H9 (cell line): ENCODE results near the gene DCAF6. TPM values are rescaled to one million over a fixed set of nuclear protein-coding genes. Genes with fewer than 3 reads are reported as not detected.

ENCODE experiments used
- DNase-seq: peaks from one replicate; pipeline ENCODE4 v3.0.0-alpha.2; 2017
- H2AFZ ChIP-seq: one replicate; pipeline ENCODE4 v1.6.1; 2013; ENCODE audit warnings: mild to moderate bottlenecking, low read length, control low read depth, moderate library complexity
- H2AK5ac ChIP-seq: 2 replicates; pipeline ENCODE4 v1.6.1; 2013; ENCODE audit warnings: low read length, control low read depth, mixed read lengths; ENCODE audit not compliant: insufficient read length
- H2BK120ac ChIP-seq: one replicate; pipeline ENCODE4 v1.6.1; 2013; ENCODE audit warnings: low read depth, mild to moderate bottlenecking, low read length, control low read depth, inconsistent platforms; ENCODE audit not compliant: poor library complexity, severe bottlenecking
- H2BK12ac ChIP-seq: 2 replicates; pipeline ENCODE4 v1.6.1; 2013; ENCODE audit warnings: low read length, control low read depth, mixed read lengths, low read depth; ENCODE audit not compliant: insufficient read length
- H2BK15ac ChIP-seq: 2 replicates; pipeline ENCODE4 v1.6.1; 2013; ENCODE audit warnings: low read depth, low read length, control low read depth
- H2BK20ac ChIP-seq: one replicate; pipeline ENCODE4 v1.6.1; 2013; ENCODE audit warnings: low read depth, mild to moderate bottlenecking, low read length, control low read depth, inconsistent platforms; ENCODE audit not compliant: poor library complexity, severe bottlenecking
- H2BK5ac ChIP-seq: 2 replicates; pipeline ENCODE4 v1.6.1; 2013; ENCODE audit warnings: low read length, control low read depth, mixed read lengths; ENCODE audit not compliant: insufficient read length
- H3K14ac ChIP-seq: 2 replicates; pipeline ENCODE4 v1.6.1; 2013; ENCODE audit warnings: low read length, control low read depth; ENCODE audit not compliant: insufficient read depth
- H3K18ac ChIP-seq: 2 replicates; pipeline ENCODE4 v1.6.1; 2013; ENCODE audit warnings: low read depth, mild to moderate bottlenecking, mixed read lengths, low read length, control low read depth; ENCODE audit not compliant: insufficient read length
- H3K23ac ChIP-seq: 2 replicates; pipeline ENCODE4 v1.6.1; 2013; ENCODE audit warnings: low read length, control low read depth, mixed read lengths, low read depth; ENCODE audit not compliant: insufficient read length
- H3K23me2 ChIP-seq: 2 replicates; pipeline ENCODE4 v1.6.1; 2013; ENCODE audit warnings: low read depth, mild to moderate bottlenecking, mixed read lengths, low read length, control low read depth; ENCODE audit not compliant: insufficient read length, poor library complexity, severe bottlenecking
- H3K27ac ChIP-seq: 2 replicates; pipeline ENCODE4 v1.5.1; 2013; ENCODE audit warnings: low read length, control low read depth, mixed read lengths, low read depth; ENCODE audit not compliant: insufficient read length
- H3K27me3 ChIP-seq: 2 replicates; pipeline ENCODE4 v1.6.1; 2013; ENCODE audit warnings: low read length, control low read depth, inconsistent platforms; ENCODE audit not compliant: insufficient read depth
- H3K4ac ChIP-seq: 2 replicates; pipeline ENCODE4 v1.6.1; 2013; ENCODE audit warnings: low read depth, mild to moderate bottlenecking, control low read depth, inconsistent platforms, low read length, moderate library complexity
- H3K4me1 ChIP-seq: 2 replicates; pipeline ENCODE4 v1.6.1; 2013; ENCODE audit warnings: low read length, control low read depth, inconsistent platforms; ENCODE audit not compliant: insufficient read depth
- H3K4me2 ChIP-seq: 2 replicates; pipeline ENCODE4 v1.6.1; 2013; ENCODE audit warnings: low read length, control low read depth, mixed read lengths; ENCODE audit not compliant: insufficient read length, insufficient read depth
- H3K56ac ChIP-seq: 2 replicates; pipeline ENCODE4 v1.6.1; 2013; ENCODE audit warnings: low read depth, mild to moderate bottlenecking, mixed read lengths, low read length, control low read depth; ENCODE audit not compliant: insufficient read length
- H3K79me1 ChIP-seq: 2 replicates; pipeline ENCODE4 v1.6.1; 2013; ENCODE audit warnings: low read depth, mild to moderate bottlenecking, moderate library complexity, low read length, control low read depth, inconsistent platforms; ENCODE audit not compliant: insufficient read depth, poor library complexity, severe bottlenecking
- H3K79me2 ChIP-seq: 2 replicates; pipeline ENCODE4 v1.6.1; 2013; ENCODE audit warnings: low read length, control low read depth, inconsistent platforms; ENCODE audit not compliant: insufficient read depth
- H3K9ac ChIP-seq: 2 replicates; pipeline ENCODE4 v1.6.1; 2013; ENCODE audit warnings: low read length, control low read depth, mixed read lengths; ENCODE audit not compliant: insufficient read length; ENCODE audit errors: extremely low read depth
- H3K9me3 ChIP-seq: one replicate; pipeline ENCODE4 v1.6.1; 2013; ENCODE audit warnings: low read depth, low read length, inconsistent platforms; ENCODE audit not compliant: control insufficient read depth
- H3T11ph ChIP-seq: one replicate; pipeline ENCODE4 v1.6.1; 2013; ENCODE audit warnings: mild to moderate bottlenecking, low read length, control low read depth, inconsistent platforms
- H4K20me1 ChIP-seq: one replicate; pipeline ENCODE4 v1.6.1; 2013; ENCODE audit not compliant: control insufficient read depth, insufficient read length, insufficient read depth
- H4K5ac ChIP-seq: 2 replicates; pipeline ENCODE4 v1.6.1; 2013; ENCODE audit warnings: low read depth, mild to moderate bottlenecking, mixed read lengths, low read length, control low read depth; ENCODE audit not compliant: insufficient read length
- H4K8ac ChIP-seq: replicated peaks from 2 replicates; pipeline ENCODE4 v1.6.1; 2013; ENCODE audit warnings: low read length, control low read depth, mixed read lengths, low read depth; ENCODE audit not compliant: insufficient read length
- H4K91ac ChIP-seq: 2 replicates; pipeline ENCODE4 v1.6.1; 2013; ENCODE audit warnings: low read depth, mild to moderate bottlenecking, moderate library complexity, mixed read lengths, low read length, control low read depth; ENCODE audit not compliant: insufficient read length
- H3K27ac Mint-ChIP-seq, 3 experiments: 2 replicates in 2 of 3; 3 replicates in 1 of 3; pipeline ENCODE4 v1.8.0; 2020 to 2021; ENCODE audit warnings: mixed read lengths in 3 of 3, mild to moderate bottlenecking in 1 of 3, moderate library complexity in 1 of 3
- H3K27me3 Mint-ChIP-seq: 2 replicates; pipeline ENCODE4 v1.8.0; 2021; ENCODE audit warnings: low read depth, mild to moderate bottlenecking, moderate library complexity, mixed read lengths
- H3K36me3 Mint-ChIP-seq, 3 experiments: 2 replicates in 2 of 3; 3 replicates in 1 of 3; pipeline ENCODE4 v1.8.0; 2020 to 2021; ENCODE audit warnings: low read depth in 3 of 3, mixed read lengths in 3 of 3; ENCODE audit not compliant: insufficient read depth in 1 of 3
- H3K4me1 Mint-ChIP-seq, 2 experiments: 2 replicates each; pipeline ENCODE4 v1.8.0; 2020; ENCODE audit warnings: mixed read lengths in 2 of 2
- H3K4me3 Mint-ChIP-seq, 2 experiments: 2 replicates in 1 of 2; 3 replicates in 1 of 2; pipeline ENCODE4 v1.8.0; 2020 to 2021; ENCODE audit warnings: mild to moderate bottlenecking in 2 of 2, mixed read lengths in 2 of 2, moderate library complexity in 1 of 2
- H3K9me3 Mint-ChIP-seq, 2 experiments: 2 replicates in 1 of 2; 3 replicates in 1 of 2; pipeline ENCODE4 v1.8.0; 2020; ENCODE audit warnings: mild to moderate bottlenecking in 2 of 2, mixed read lengths in 2 of 2, moderate library complexity in 1 of 2
- CTCF ChIP-seq: fragments of 200-600 bp; sonication (generic); conservative IDR thresholded peaks from 3 replicates; pipeline ENCODE4 v1.8.0; 2021; ENCODE audit warnings: antibody characterized with exemption, mild to moderate bottlenecking
- WGBS: extraction: QIAGEN DNeasy Blood & Tissue Kit; methylation state at CpG from one replicate; pipeline ENCODE4 v1.1.7; 2013; ENCODE audit warnings: missing lambda C conversion rate, low lambda C conversion rate, mixed read lengths; ENCODE audit not compliant: insufficient read length; ENCODE audit errors: extremely low coverage; 5-methylcytosine and 5-hydroxymethylcytosine counted together
- total RNA-seq: library from RNA; stranded (reverse); gene quantifications from 2 replicates; pipeline ENCODE4 v1.2.1, GENCODE V29; 2021

DCAF6 gene
- total RNA-seq, 1 experiment from 2014 or later = 16.0 TPM

DNA sequence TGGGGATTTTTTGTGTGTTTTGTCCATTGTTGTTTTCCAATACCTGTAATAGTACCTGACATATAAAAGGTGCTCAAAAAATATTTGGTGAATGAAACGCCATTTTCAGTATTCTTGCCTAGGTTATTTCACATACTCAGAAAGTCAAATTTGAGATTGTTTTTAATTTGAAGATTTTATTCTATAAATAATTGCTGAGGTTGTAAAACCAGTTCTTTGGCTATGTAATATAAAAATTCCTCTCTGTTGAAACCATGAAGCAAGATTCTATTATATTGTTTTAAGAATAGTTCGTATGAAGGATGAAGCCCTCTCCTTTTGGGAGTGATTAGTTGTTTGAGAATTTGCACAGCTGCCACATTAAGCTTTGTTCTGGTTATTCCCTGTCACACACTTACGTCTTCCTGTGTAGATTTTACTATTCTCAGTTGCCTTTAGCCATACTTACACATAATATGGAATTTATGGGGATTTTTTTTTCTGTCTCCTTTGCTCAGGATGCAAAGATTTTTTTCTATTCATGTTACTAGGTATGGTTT is 60.6 kb downstream of the DCAF6 start:
- Histone ChIP-seq H2BK5ac (no peak overlapping the region), H3K23ac (no peak overlapping the region), H4K8ac (no peak overlapping the region), H3K14ac (no peak overlapping the region), H3K9me3 (no peaks in the 10 kb centered on the region), H3K23me2 (no peaks in the 10 kb centered on the region), H3K4me1 (peaks cover 2% of the 10 kb centered on the region; the same call in 1 of the 2 replicates), H2AK5ac (no peak overlapping the region), H3K79me2 (no peaks in the 10 kb centered on the region), H2BK15ac (no peak overlapping the region), H2BK120ac (no peak overlapping the region), H4K20me1 (no peaks in the 10 kb centered on the region), H3K27me3 (no peaks in the 10 kb centered on the region), H2BK12ac (no peak overlapping the region), H3K9ac (no peak overlapping the region), H4K91ac (no peak overlapping the region), H3K27ac (no peak overlapping the region), H3K18ac (no peak overlapping the region), H3K4me2 (no peak overlapping the region), H3K56ac (no peak overlapping the region), H2BK20ac (no peak overlapping the region), H3T11ph (no peak overlapping the region), H3K4ac (no peak overlapping the region), H3K79me1 (no peaks in the 10 kb centered on the region), H2AFZ (no peak overlapping the region), H4K5ac (no peak overlapping the region)
- Mint-ChIP-seq H3K36me3 (peaks cover 2 to 18% (median 13%) of the 10 kb centered on the region in 3 experiments; a peak in 5 of 7 replicates), H3K4me1 (peaks cover 6 to 11% of the 10 kb centered on the region in 2 experiments), H3K9me3 (no peaks in the 10 kb centered on the region), H3K27me3 (no peaks in the 10 kb centered on the region), H3K4me3 (no peak overlapping the region), H3K27ac (no peak overlapping the region)
- DNase-seq = no peak
- WGBS = no CpG with 5 or more reads among the region's 3 CpGs
- TF ChIP-seq CTCF = no peak
